BLaER1 treated with 17β-estradiol and CSF1 and Interleukin-3, amounts not matched to agents 10 nM and 100 nM (cell line): ENCODE data around the gene SAPCD1.
"Not testable (repeated sequence)": the region's sequence is repeated elsewhere in the genome, so short reads cannot be mapped to it uniquely, and the experiment has no call there.

Experiments used
- H3K27ac ChIP-seq, 11 experiments: shearing (Covaris generic); formaldehyde crosslinking; 2 replicates each; pipeline ENCODE4 v1.8.1; 2022
- H3K27me3 ChIP-seq, 11 experiments: shearing (Covaris generic); formaldehyde crosslinking; 2 replicates each; pipeline ENCODE4 v1.8.1; 2022
- H3K36me3 ChIP-seq, 11 experiments: shearing (Covaris generic); formaldehyde crosslinking; 2 replicates each; pipeline ENCODE4 v1.8.1; 2022
- H3K4me1 ChIP-seq, 10 experiments: shearing (Covaris generic); formaldehyde crosslinking; 2 replicates each; pipeline ENCODE4 v1.8.1; 2022
- H3K4me2 ChIP-seq, 11 experiments: shearing (Covaris generic); formaldehyde crosslinking; 2 replicates each; pipeline ENCODE4 v1.8.1; 2022
- H3K4me3 ChIP-seq, 10 experiments: shearing (Covaris generic); formaldehyde crosslinking; 2 replicates each; pipeline ENCODE4 v1.8.1; 2022
- H3K9ac ChIP-seq, 11 experiments: shearing (Covaris generic); formaldehyde crosslinking; 2 replicates each; pipeline ENCODE4 v1.8.1; 2022
- H3K9me3 ChIP-seq, 11 experiments: shearing (Covaris generic); formaldehyde crosslinking; replicated peaks in 1 of 11; 2 replicates each; pipeline ENCODE4 v1.8.1; 2022
- H4K20me1 ChIP-seq, 11 experiments: shearing (Covaris generic); formaldehyde crosslinking; 2 replicates each; pipeline ENCODE4 v1.8.1; 2022
- Cebpa-rat ChIP-seq, 11 experiments: shearing (Covaris generic); IDR thresholded peaks; 2 replicates each; pipeline ENCODE4 v1.8.1; 2022

Gene SAPCD1

DNA sequence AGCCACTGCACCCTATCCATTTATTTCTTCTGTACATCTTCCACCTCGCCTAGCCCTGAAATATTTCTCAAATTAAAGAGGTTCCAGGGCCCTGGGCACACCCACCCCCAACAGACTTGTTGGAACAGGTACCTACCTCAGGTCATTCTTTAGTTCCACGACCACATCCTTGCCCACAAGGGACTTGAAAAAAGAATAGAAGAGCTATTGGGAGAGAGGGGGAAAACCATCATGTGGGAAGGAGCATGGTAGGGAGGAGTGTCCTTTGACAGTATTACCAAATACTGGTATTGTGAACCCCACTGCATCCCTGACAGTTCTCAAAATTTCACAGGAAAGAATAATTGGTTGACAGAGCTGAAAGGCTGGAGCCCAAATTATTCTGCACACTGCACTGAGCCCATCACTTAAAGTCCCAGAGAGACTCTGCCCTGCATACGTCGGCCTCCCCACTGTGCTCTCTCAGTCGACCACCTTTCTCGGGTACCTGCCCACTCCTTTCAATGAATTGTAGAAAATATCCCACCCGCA, 43.5 kb downstream of the SAPCD1 start:
- H3K27ac ChIP-seq: peak overlapping the region; percentile 65 to 91 (median 85)
- no peak for TF ChIP-seq Cebpa-rat (IDR thresholded peaks at IDR 0.05)
- H3K9me3 ChIP-seq: no peaks in the 10 kb centered on the region
- H3K4me3 ChIP-seq: peak overlapping the region; percentile 65 to 80 (median 78)
- H3K9ac ChIP-seq: peak overlapping the region; percentile 82 to 91 (median 88)
- peak overlapping the region; percentile 77 to 96 (median 89) for H3K4me2 ChIP-seq
- peaks cover 25 to 41% (median 36%) of the 10 kb centered on the region in 10 experiments for H3K4me1 ChIP-seq
- H3K36me3 ChIP-seq: peaks cover 22 to 45% (median 41%) of the 10 kb centered on the region in 11 experiments
- H4K20me1 ChIP-seq: no peaks in the 10 kb centered on the region
- H3K27me3 ChIP-seq: no peaks in the 10 kb centered on the region

DNA sequence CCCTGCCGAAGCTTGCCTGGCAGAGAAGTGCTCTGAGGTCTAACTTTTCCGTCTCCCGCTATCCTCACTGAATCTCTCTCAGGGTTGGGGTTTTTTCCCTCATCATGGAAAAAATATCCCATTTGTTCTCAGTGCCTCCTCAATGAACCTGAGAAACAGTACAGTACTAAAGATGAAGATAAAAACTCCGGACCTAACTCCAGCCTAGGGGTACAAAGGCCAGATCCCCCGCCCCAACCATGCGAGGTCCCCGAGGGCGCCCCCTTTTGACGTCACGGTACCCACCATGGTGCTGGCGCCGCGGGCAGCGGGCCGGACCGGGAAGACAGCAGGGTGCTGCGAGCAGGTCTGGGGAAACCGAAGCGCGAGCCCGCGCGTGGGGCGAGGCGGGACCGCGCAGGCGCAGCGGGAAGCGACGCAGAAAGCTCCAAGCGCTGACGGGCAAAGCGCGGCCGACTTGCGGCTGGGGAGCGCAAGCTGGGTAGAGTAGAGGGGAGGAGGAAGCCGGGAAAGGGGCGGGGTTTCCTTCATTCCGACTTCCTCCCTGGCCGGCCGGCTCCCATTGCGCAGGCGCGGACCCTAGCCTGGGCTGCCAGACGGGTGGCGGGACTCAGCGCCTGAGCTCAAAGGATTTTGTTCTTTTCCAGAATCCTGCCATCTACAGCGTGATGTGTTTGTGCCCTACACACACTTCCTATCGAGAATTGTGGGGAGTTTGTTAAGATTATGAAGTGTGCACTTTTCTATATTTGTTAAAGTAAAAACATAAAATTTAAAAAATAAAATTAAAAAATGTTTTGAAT, 44.2 kb downstream of the SAPCD1 start, which contains the start of gene LSM2:
Gene LSM2 (minus strand): TSS at position 497 of the 803 bp plus-strand sequence. CDS start 209 bp downstream, at position 288.
- TF ChIP-seq Cebpa-rat (IDR thresholded peaks at IDR 0.05): no peak
- Histone ChIP-seq H4K20me1 (no peaks in the 10 kb centered on the region), H3K36me3 (peaks cover 17 to 38% (median 34%) of the 10 kb centered on the region in 11 experiments), H3K9ac (peak within 1 kb of the TSS; percentile 82 to 91 (median 88)), H3K27ac (peak within 1 kb of the TSS; percentile 65 to 91 (median 85)), H3K9me3 (no peaks in the 10 kb centered on the region), H3K4me2 (peak within 1 kb of the TSS; percentile 77 to 96 (median 89)), H3K4me1 (peaks cover 25 to 41% (median 36%) of the 10 kb centered on the region in 10 experiments), H3K4me3 (peak within 1 kb of the TSS; percentile 65 to 80 (median 78)), H3K27me3 (no peaks in the 10 kb centered on the region)

DNA sequence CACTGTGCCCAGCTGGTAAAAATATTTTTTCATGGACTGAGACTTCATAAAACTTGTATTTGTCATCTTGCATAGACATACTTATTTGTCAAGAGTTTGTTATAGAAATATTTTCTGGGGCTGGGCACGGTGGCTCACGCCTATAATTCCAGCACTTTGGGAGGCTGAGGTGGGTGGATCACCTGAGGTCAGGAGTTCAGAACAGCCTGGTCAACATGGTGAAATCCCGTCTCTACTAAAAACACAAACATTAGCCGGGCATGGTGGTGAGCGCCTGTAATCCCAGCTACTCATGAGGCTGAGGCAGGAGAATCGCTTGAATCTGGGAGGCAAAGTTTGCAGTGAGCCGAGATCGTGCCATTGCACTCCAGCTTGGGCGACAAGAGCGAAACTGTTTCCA, 46.1 kb downstream of the SAPCD1 start:
- H3K4me3 ChIP-seq, H4K20me1 ChIP-seq, H3K9ac ChIP-seq, H3K4me2 ChIP-seq, H3K27ac ChIP-seq, H3K9me3 ChIP-seq: not testable (repeated sequence)
- Histone ChIP-seq H3K36me3 (peaks cover 0 to 19% (median 15%) of the 10 kb centered on the region in 11 experiments; a peak in 17 of 22 replicates), H3K4me1 (peaks cover 36 to 47% (median 41%) of the 10 kb centered on the region in 10 experiments), H3K27me3 (peaks cover 0 to 16% (median 10%) of the 10 kb centered on the region in 11 experiments; a peak in 19 of 22 replicates)

DNA sequence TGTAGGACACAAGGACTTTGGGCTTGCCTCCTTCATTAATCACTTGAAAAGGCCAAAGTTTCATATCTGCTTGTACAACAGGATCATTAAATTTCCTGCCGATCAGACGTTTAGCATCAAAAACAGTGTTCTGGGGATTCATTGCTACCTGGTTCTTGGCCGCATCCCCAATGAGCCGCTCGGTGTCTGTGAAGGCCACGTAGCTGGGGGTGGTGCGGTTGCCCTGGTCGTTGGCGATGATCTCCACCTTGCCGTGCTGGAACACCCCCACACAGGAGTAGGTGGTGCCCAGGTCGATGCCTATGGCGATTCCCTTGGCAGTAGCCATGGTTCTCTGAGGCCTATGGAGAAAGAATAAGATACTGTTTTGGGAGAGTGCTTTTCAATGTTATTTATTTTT, 49.2 kb downstream of the SAPCD1 start:
- no peaks in the 10 kb centered on the region for H4K20me1 ChIP-seq
- no peak overlapping the region for H3K4me2 ChIP-seq
- H3K9ac ChIP-seq: no peak overlapping the region
- H3K27ac ChIP-seq: no peak overlapping the region
- H3K4me1 ChIP-seq: peaks cover 25 to 39% (median 34%) of the 10 kb centered on the region in 10 experiments
- no peak overlapping the region for H3K4me3 ChIP-seq
- TF ChIP-seq Cebpa-rat (IDR thresholded peaks at IDR 0.05): no peak
- peaks cover 0 to 6% (median 0%) of the 10 kb centered on the region in 11 experiments; a peak in 2 of 22 replicates for H3K9me3 ChIP-seq
- H3K27me3 ChIP-seq: peaks cover 0 to 37% (median 30%) of the 10 kb centered on the region in 11 experiments; a peak in 19 of 22 replicates
- peaks cover 0 to 7% (median 0%) of the 10 kb centered on the region in 11 experiments; a peak in 1 of 22 replicates for H3K36me3 ChIP-seq

DNA sequence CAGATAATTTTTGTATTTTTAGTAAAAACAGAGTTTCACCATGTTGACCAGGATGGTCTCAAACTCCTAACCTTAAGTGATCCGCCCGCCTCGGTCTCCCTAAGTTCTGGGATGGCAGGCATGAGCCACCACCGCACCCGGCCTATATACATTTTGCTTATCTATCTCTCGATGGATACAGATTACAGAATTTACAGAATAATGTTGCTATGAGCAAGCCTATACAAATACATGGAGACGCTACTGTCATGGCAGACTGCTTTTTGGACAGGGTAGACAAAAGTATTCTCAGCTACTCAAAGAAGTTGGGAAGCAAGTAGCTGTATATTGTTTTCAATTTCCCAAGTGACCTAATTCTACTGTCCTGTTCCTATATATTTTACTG, 51.0 kb downstream of the SAPCD1 start:
- peaks cover 22 to 42% (median 37%) of the 10 kb centered on the region in 10 experiments for H3K4me1 ChIP-seq
- H3K9me3 ChIP-seq: peaks cover 0 to 6% (median 0%) of the 10 kb centered on the region in 11 experiments; a peak in 2 of 22 replicates
- peak overlapping the region; percentile 76 to 95 (median 89) for H3K4me2 ChIP-seq
- peak overlapping the region in 8 of 10 experiments; percentile 44 to 66 (median 58); a peak in 8 of 20 replicates for H3K4me3 ChIP-seq
- H3K27ac ChIP-seq: peak overlapping the region; percentile 44 to 75 (median 71); a peak in 20 of 22 replicates
- no peak for TF ChIP-seq Cebpa-rat (IDR thresholded peaks at IDR 0.05)
- H4K20me1 ChIP-seq: peaks cover 0 to 7% (median 0%) of the 10 kb centered on the region in 11 experiments; a peak in 1 of 22 replicates
- peak overlapping the region in 10 of 11 experiments; percentile 54 to 78 (median 72); a peak in 16 of 22 replicates for H3K9ac ChIP-seq
- H3K36me3 ChIP-seq: peaks cover 0 to 7% (median 0%) of the 10 kb centered on the region in 11 experiments; a peak in 1 of 22 replicates
- peaks cover 0 to 37% (median 30%) of the 10 kb centered on the region in 11 experiments; a peak in 19 of 22 replicates for H3K27me3 ChIP-seq
